ENCODE results near the gene RABL2B. TPM values are rescaled to one million over a fixed set of nuclear protein-coding genes. Genes with fewer than 3 reads are reported as not detected.

RABL2B gene
- total RNA-seq, 4 donors from 2014 or later, result 1.0 to 8.2 (median 1.7) TPM

DNA sequence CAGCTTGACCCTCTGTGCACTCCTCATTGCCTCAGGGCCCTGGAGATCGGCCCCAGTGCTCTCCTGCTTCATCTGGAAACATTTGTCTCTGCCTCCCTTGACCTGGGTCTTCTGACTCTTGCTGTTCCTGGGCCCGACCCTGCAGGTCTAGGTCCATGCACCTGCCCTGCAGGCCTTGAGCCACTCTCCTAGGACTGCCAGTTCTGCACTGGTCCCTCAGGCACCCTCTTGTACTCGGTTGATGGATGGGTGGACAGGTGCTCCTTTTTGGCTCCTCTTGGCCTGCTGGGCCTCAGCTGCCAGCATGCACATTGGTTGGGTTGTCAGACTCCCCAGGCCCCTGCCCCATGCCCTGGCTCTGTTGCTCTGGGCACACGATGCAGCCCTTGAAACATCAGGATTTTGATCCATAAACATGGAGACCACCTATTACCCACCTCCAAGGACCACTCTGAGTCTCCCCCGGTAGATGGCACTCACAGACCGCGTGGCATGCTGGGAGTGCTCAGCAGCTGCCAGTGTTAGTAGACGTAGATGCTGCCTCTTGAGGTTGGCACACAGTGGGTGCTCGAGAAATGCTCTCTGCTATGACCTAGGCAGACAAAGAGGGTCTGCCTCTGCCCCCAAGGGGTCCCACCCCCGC lies 65.6 kb downstream of the RABL2B start:
- no peak overlapping the region for H3K4me3 ChIP-seq
- in situ Hi-C loops (cut with MboI; ENCODE audit: low sequenced_read_pairs in 4 of 4) (no loop called here), intact Hi-C loops (cut with DNase I; ENCODE audit: low total_unique reads) (no loop called here)
- no peaks in the 10 kb centered on the region for H3K9me3 ChIP-seq
- H3K36me3 ChIP-seq, result no peaks in the 10 kb centered on the region
- H3K27me3 ChIP-seq, result peaks cover 0 to 13% (median 9%) of the 10 kb centered on the region in 3 donors
- H3K4me1 ChIP-seq, result peaks cover 11 to 27% of the 10 kb centered on the region in 2 donors
- peak; percentile 55 to 70 for ATAC-seq
- H3K27ac ChIP-seq, result peak overlapping the region in 1 of 4 donors; percentile 68
- TF ChIP-seq, protein P1, sequence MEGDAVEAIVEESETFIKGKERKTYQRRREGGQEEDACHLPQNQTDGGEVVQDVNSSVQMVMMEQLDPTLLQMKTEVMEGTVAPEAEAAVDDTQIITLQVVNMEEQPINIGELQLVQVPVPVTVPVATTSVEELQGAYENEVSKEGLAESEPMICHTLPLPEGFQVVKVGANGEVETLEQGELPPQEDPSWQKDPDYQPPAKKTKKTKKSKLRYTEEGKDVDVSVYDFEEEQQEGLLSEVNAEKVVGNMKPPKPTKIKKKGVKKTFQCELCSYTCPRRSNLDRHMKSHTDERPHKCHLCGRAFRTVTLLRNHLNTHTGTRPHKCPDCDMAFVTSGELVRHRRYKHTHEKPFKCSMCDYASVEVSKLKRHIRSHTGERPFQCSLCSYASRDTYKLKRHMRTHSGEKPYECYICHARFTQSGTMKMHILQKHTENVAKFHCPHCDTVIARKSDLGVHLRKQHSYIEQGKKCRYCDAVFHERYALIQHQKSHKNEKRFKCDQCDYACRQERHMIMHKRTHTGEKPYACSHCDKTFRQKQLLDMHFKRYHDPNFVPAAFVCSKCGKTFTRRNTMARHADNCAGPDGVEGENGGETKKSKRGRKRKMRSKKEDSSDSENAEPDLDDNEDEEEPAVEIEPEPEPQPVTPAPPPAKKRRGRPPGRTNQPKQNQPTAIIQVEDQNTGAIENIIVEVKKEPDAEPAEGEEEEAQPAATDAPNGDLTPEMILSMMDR (IDR thresholded peaks at IDR 0.05 in 4 of 5, conservative IDR thresholded peaks at IDR 0.05 in 1 of 5), result peak in 1 of 5 experiments; percentile 21
- TF ChIP-seq POLR2A (IDR thresholded peaks at IDR 0.05), result no peak
- peak; percentile 43 to 60 for DNase-seq

Other genes with a start within 250 kb of the RABL2B start
- gene KLHDC7B, start 237.7 kb downstream of the RABL2B start, total RNA-seq, result not detected
- not detected for gene SYCE3, start 220.7 kb downstream of the RABL2B start, total RNA-seq
- 100 to 1,000 TPM in 1 of 4 donors, 10 to 100 TPM in 3; 53.4 to 134 (median 63.7) TPM for gene CPT1B, start 205.2 kb downstream of the RABL2B start, total RNA-seq
- 10 to 100 TPM; 10.8 to 39.7 (median 24.4) TPM for gene CHKB, start 200.8 kb downstream of the RABL2B start, total RNA-seq
- under 1 TPM; 0.39 to 0.85 (median 0.47) TPM for gene MAPK8IP2, start 182.8 kb downstream of the RABL2B start, total RNA-seq
- gene ARSA, start 155.5 kb downstream of the RABL2B start, total RNA-seq, result 10 to 100 TPM in 2 of 4 donors, 1 to 10 TPM in 2; 8.8 to 17.8 (median 10.2) TPM
- 1 to 10 TPM; 3.8 to 9.8 (median 5.1) TPM for gene SHANK3, start 110.8 kb downstream of the RABL2B start, total RNA-seq
- not detected for gene ACR, start 45.4 kb downstream of the RABL2B start, total RNA-seq